Stimulated activated CD4-positive, alpha-beta T cell treated with anti-CD3 and anti-CD28 coated beads, Interleukin-1b, Interleukin-23, amount 100 ng/mL, for 1 hour (primary cell): Measurements from ENCODE around the gene HSD17B11.
"Not testable (repeated sequence)": the region's sequence is repeated elsewhere in the genome, so short reads cannot be mapped to it uniquely, and the experiment has no call there.

Source experiments
- DNase-seq, 2 donors: peaks; one replicate each; pipeline ENCODE4 v3.0.0-alpha.2; 2020; ENCODE audit warnings: low read depth in 2 of 2

The HSD17B11 gene

GRCh38 chr4:87306056-87306455, 84.9 kb downstream of the HSD17B11 start:
- no peak for DNase-seq

- DNase-seq: no peak
Observed at GRCh38 chr4:87305562-87305961, 85.4 kb downstream of the HSD17B11 start.

GRCh38 chr4:87304745-87305432, 86.1 kb downstream of the HSD17B11 start:
- DNase-seq: no peak

GRCh38 chr4:87299898-87300297, 91.1 kb downstream of the HSD17B11 start:
- no peak for DNase-seq

GRCh38 chr4:87298362-87298761, 92.6 kb downstream of the HSD17B11 start:
- DNase-seq: no peak

GRCh38 chr4:87294911-87295310, 96.1 kb downstream of the HSD17B11 start:
- not testable (repeated sequence) for DNase-seq

GRCh38 chr4:87293889-87294288, 97.1 kb downstream of the HSD17B11 start:
- not testable (repeated sequence) for DNase-seq

- no peak for DNase-seq
Observed at GRCh38 chr4:87286970-87287369, 104.0 kb downstream of the HSD17B11 start.
